ENCODE results near the gene VSIG4. TPM values are rescaled to one million over a fixed set of nuclear protein-coding genes. Genes with fewer than 3 reads are reported as not detected.
A peak's percentile ranks its signal among the peaks of the same experiment; 100 is the strongest.

VSIG4 gene
- total and polyA plus RNA-seq, 8 donors, result 7.9 to 45.4 (median 20.0) TPM

- Histone ChIP-seq H3K4me3 (no peak overlapping the region), H3K9me3 (no peaks in the 10 kb centered on the region), H3K27me3 (no peaks in the 10 kb centered on the region), H3K27ac (no peak overlapping the region), H3K36me3 (no peaks in the 10 kb centered on the region), H3K4me1 (no peaks in the 10 kb centered on the region)
- intact Hi-C loops (cut with DNase I; ENCODE audit: low total_unique reads), result no loop called here
- TF ChIP-seq POLR2A (IDR thresholded peaks at IDR 0.05), result no peak
- TF ChIP-seq POLR2AphosphoS5 (IDR thresholded peaks at IDR 0.05), result no peak
- no peak for TF ChIP-seq EP300 (IDR thresholded peaks at IDR 0.05)
- no peak for TF ChIP-seq CTCF (IDR thresholded peaks at IDR 0.05)
- WGBS, 5 donors, result 45 to 80% (median 64%) methylated on average over 1 of the region's 1 CpG
- peak in 1 of 2 donors; percentile 9 for DNase-seq
Observed at GRCh38 chrX:66050140-66050569, 10.3 kb upstream of the VSIG4 start.

DNA sequence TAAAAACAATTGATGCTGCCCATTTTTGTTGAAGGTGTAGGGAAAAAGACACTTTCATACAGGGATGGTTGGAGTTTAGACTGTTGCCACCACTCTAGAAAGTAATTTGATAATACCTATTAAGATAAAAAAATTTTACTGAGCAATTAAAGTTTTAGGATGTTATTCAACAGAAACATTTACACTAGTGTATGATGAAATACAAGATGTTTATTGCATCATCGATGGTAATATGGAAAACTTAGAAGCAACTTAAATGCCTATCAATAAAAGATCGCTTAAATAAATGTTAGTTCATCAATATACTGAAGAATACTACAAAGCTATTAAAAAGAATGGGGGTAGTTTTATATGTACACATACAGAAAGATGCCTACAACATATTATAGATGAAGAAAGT lies 9.2 kb upstream of the VSIG4 start:
- no peak overlapping the region for H3K4me3 ChIP-seq
- no peak overlapping the region for H3K27ac ChIP-seq
- 50 to 98% (median 86%) methylated on average over 2 of the region's 2 CpGs for WGBS, 5 donors
- H3K9me3 ChIP-seq, result no peaks in the 10 kb centered on the region
- no peaks in the 10 kb centered on the region for H3K36me3 ChIP-seq
- TF ChIP-seq EP300 (IDR thresholded peaks at IDR 0.05), result no peak
- TF ChIP-seq POLR2A (IDR thresholded peaks at IDR 0.05), result no peak
- TF ChIP-seq CTCF (IDR thresholded peaks at IDR 0.05), result no peak
- H3K4me1 ChIP-seq, result no peaks in the 10 kb centered on the region
- intact Hi-C loops (cut with DNase I; ENCODE audit: low total_unique reads), result no loop called here
- DNase-seq, result no peak
- H3K27me3 ChIP-seq, result no peaks in the 10 kb centered on the region

DNA sequence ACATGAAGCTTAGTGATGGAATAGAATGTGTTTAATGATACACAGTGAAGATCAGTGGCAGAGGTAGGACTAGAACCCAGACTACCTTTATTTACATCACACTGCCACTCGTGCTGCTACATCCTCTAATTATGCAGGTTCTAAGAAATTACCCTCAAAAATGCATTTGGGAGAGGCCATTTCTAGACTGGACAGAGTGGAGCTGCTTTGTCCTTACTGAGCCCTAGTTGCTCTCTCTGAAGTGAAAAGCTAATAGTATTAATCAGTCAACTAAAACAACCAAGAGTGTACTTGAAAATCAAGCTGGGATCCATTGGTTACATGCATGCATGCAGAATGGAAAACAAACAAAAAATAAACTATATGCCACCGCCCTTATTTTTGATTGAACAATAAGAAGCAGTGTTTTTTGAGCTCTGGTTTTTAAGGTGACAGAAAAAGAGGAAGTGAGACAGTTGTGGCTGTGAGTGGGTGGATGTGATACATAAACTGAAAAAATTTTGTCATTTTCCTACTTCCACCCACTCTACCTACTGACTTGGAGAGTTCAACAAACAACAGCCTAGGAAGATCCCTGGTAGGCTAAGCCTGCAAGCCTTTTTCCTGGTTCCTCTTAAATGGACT lies 6.8 kb upstream of the VSIG4 start:
- peak in 1 of 2 donors; percentile 26 for DNase-seq
- no peaks in the 10 kb centered on the region for H3K27me3 ChIP-seq
- no peak overlapping the region for H3K27ac ChIP-seq
- no peak overlapping the region for H3K4me3 ChIP-seq
- H3K36me3 ChIP-seq, result no peaks in the 10 kb centered on the region
- intact Hi-C loops (cut with DNase I; ENCODE audit: low total_unique reads), result no loop called here
- H3K9me3 ChIP-seq, result no peaks in the 10 kb centered on the region
- WGBS, 5 donors, result 37 to 61% (median 49%) methylated on average over 2 of the region's 2 CpGs
- no peak for TF ChIP-seq POLR2A (IDR thresholded peaks at IDR 0.05)
- TF ChIP-seq CTCF (IDR thresholded peaks at IDR 0.05), result no peak
- TF ChIP-seq POLR2AphosphoS5 (IDR thresholded peaks at IDR 0.05), result no peak
- no peak for TF ChIP-seq EP300 (IDR thresholded peaks at IDR 0.05)
- H3K4me1 ChIP-seq, result no peaks in the 10 kb centered on the region

DNA sequence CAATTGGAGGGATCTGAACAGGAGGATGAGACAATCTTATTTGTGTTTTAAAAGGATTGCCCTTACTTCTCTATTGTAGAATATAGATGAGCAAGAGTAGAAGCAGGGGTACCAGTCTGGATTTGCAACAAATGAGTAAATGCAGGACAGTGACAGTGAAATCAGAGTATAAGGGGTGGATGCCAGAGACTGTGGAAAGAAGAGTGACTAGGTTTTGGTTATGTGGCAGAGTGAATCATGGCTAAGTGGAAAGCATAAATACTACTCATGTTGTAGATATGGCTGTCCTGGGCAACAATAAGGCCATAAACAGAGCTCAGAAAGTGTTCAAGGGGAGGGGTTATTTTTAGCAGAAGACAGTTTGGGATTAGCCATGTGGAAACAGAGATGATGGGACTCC lies 6.0 kb upstream of the VSIG4 start:
- H3K9me3 ChIP-seq, result no peaks in the 10 kb centered on the region
- intact Hi-C loops (cut with DNase I; ENCODE audit: low total_unique reads), result no loop called here
- H3K27me3 ChIP-seq, result no peaks in the 10 kb centered on the region
- no peaks in the 10 kb centered on the region for H3K36me3 ChIP-seq
- H3K4me1 ChIP-seq, result no peaks in the 10 kb centered on the region
- no peak overlapping the region for H3K4me3 ChIP-seq
- no peak for DNase-seq
- no peak for TF ChIP-seq EP300 (IDR thresholded peaks at IDR 0.05)
- TF ChIP-seq POLR2A (IDR thresholded peaks at IDR 0.05), result no peak
- TF ChIP-seq POLR2AphosphoS5 (IDR thresholded peaks at IDR 0.05), result no peak
- TF ChIP-seq CTCF (IDR thresholded peaks at IDR 0.05), result no peak
- no peak overlapping the region for H3K27ac ChIP-seq

All from stomach (tissue), 9 donors.